ENCODE measurements around the gene MBP. TPM values are rescaled to one million over a fixed set of nuclear protein-coding genes. Genes with fewer than 3 reads are reported as not detected.

The MBP gene
- total RNA-seq, 2 experiments from 2014 or later = 46.0 to 53.9 TPM

GRCh38 chr18:77065221-77065981, 67.2 kb downstream of the MBP start:
- ChIA-PET POLR2A (interaction anchor here (0.8 to 3.3 kb wide), 3 partner anchors 37 to 66 kb away, joined by 4 to 19 read pairs (median 7); no protein-coding TSS in a partner anchor), CTCF (interaction anchor here (0.7 to 1.2 kb wide), 3 partner anchors 8 to 64 kb away, joined by 3 read pairs; no protein-coding TSS in a partner anchor)

GRCh38 chr18:77063260-77063659, 69.3 kb downstream of the MBP start:
- POLR2A ChIA-PET = interaction anchor here (1.0 to 2.3 kb wide), 3 partner anchors 10 to 70 kb away, joined by 5 to 7 read pairs (median 5); partner anchors contain the start of gene MBP
- CTCF ChIA-PET = interaction anchor here (0.7 to 1.3 kb wide), 5 partner anchors 9 to 69 kb away, joined by 3 to 6 read pairs (median 3); no protein-coding TSS in a partner anchor

- ChIA-PET CTCF (interaction anchor here (1.0 to 2.3 kb wide), 6 partner anchors 9 to 69 kb away, joined by 3 to 13 read pairs (median 3); no protein-coding TSS in a partner anchor), POLR2A (interaction anchor here (1.0 to 2.3 kb wide), 5 partner anchors 11 to 70 kb away, joined by 4 to 7 read pairs (median 5); partner anchors contain the start of gene MBP)
Observed at GRCh38 chr18:77062518-77063003, 70.0 kb downstream of the MBP start.

- POLR2A ChIA-PET = interaction anchor here (1.0 to 2.3 kb wide), 4 partner anchors 11 to 69 kb away, joined by 4 to 7 read pairs (median 5); no protein-coding TSS in a partner anchor
- CTCF ChIA-PET = interaction anchor here (1.0 to 2.3 kb wide), 5 partner anchors 11 to 62 kb away, joined by 3 to 13 read pairs (median 3); no protein-coding TSS in a partner anchor
Observed at GRCh38 chr18:77061946-77062517, 70.6 kb downstream of the MBP start.

GRCh38 chr18:77061281-77061945, 71.2 kb downstream of the MBP start:
- ChIA-PET CTCF (interaction anchor here (0.6 to 2.3 kb wide), 4 partner anchors 9 to 61 kb away, joined by 3 to 13 read pairs (median 6); no protein-coding TSS in a partner anchor), POLR2A (interaction anchor here (1.0 to 1.9 kb wide), 3 partner anchors 41 to 70 kb away, joined by 4 to 5 read pairs (median 5); no protein-coding TSS in a partner anchor)

- ChIA-PET POLR2A (no interaction called here), CTCF (no interaction called here)
Observed at GRCh38 chr18:77060151-77060550, 72.4 kb downstream of the MBP start.

GRCh38 chr18:77059294-77059916, 73.2 kb downstream of the MBP start:
- CTCF ChIA-PET = no interaction called here
- POLR2A ChIA-PET = no interaction called here

- ChIA-PET POLR2A (no interaction called here), CTCF (interaction anchor here (0.8 kb wide), 1 partner anchor 39 kb away, joined by 4 read pairs; no protein-coding TSS in a partner anchor)
Observed at GRCh38 chr18:77058290-77058835, 74.2 kb downstream of the MBP start.

GRCh38 chr18:77057006-77057395, 75.6 kb downstream of the MBP start:
- ChIA-PET POLR2A (no interaction called here), CTCF (interaction anchor here (0.8 to 3.1 kb wide), 5 partner anchors 8 to 71 kb away, joined by 3 to 9 read pairs (median 3); no protein-coding TSS in a partner anchor)

- CTCF ChIA-PET = interaction anchor here (0.8 to 3.1 kb wide), 6 partner anchors 9 to 71 kb away, joined by 3 to 9 read pairs (median 4); no protein-coding TSS in a partner anchor
- POLR2A ChIA-PET = interaction anchor here (1.4 kb wide), 1 partner anchor 46 kb away, joined by 3 read pairs; no protein-coding TSS in a partner anchor
Observed at GRCh38 chr18:77056344-77057005, 76.1 kb downstream of the MBP start.

- CTCF ChIA-PET = interaction anchor here (0.7 to 3.1 kb wide), 7 partner anchors 11 to 72 kb away, joined by 3 to 9 read pairs (median 5); no protein-coding TSS in a partner anchor
- POLR2A ChIA-PET = interaction anchor here (1.4 to 1.6 kb wide), 2 partner anchors 11 to 47 kb away, joined by 3 to 7 read pairs; no protein-coding TSS in a partner anchor
Observed at GRCh38 chr18:77055429-77056300, 76.9 kb downstream of the MBP start.

GRCh38 chr18:77054606-77055428, 77.8 kb downstream of the MBP start:
- ChIA-PET POLR2A (interaction anchor here (1.0 to 1.6 kb wide), 5 partner anchors 12 to 78 kb away, joined by 3 to 7 read pairs (median 3); partner anchors contain the start of gene MBP), CTCF (interaction anchor here (0.7 to 3.1 kb wide), 9 partner anchors 12 to 157 kb away, joined by 3 to 11 read pairs (median 5); no protein-coding TSS in a partner anchor)

- POLR2A ChIA-PET = interaction anchor here (0.5 to 1.6 kb wide), 5 partner anchors 13 to 78 kb away, joined by 3 to 7 read pairs (median 3); partner anchors contain the start of gene MBP
Observed at GRCh38 chr18:77054288-77054605, 78.3 kb downstream of the MBP start.

GRCh38 chr18:77053616-77054287, 78.8 kb downstream of the MBP start:
- ChIA-PET CTCF (interaction anchor here (0.7 to 3.1 kb wide), 5 partner anchors 15 to 158 kb away, joined by 3 to 11 read pairs (median 4); no protein-coding TSS in a partner anchor), POLR2A (interaction anchor here (0.5 to 1.6 kb wide), 5 partner anchors 13 to 79 kb away, joined by 3 to 7 read pairs (median 3); partner anchors contain the start of gene MBP)

More at GRCh38 chr18:77054288-77054605, 78.3 kb downstream of the MBP start:
- CTCF ChIA-PET = interaction anchor here (1.1 to 3.1 kb wide), 4 partner anchors 15 to 158 kb away, joined by 3 to 11 read pairs (median 6); no protein-coding TSS in a partner anchor

- POLR2A ChIA-PET = no interaction called here
- CTCF ChIA-PET = interaction anchor here (1.1 to 1.9 kb wide), 2 partner anchors 52 kb away, joined by 4 to 11 read pairs; no protein-coding TSS in a partner anchor
Observed at GRCh38 chr18:77052983-77053309, 79.6 kb downstream of the MBP start.

Measured in activated CD8-positive, alpha-beta memory T cell treated with anti-CD3 and anti-CD28 coated beads for 36 hours (primary cell).